Measurements from ENCODE around the gene COL27A1.

The COL27A1 gene

GRCh38 chr9:114155263-114155994 is at the start of gene COL27A1:
Gene COL27A1, plus strand, starts transcription at chr9:114155537. Its CDS starts 414 bp downstream, at chr9:114155951.
- DNase-seq (ENCODE audit: low spot score): peak; percentile 38

DNA sequence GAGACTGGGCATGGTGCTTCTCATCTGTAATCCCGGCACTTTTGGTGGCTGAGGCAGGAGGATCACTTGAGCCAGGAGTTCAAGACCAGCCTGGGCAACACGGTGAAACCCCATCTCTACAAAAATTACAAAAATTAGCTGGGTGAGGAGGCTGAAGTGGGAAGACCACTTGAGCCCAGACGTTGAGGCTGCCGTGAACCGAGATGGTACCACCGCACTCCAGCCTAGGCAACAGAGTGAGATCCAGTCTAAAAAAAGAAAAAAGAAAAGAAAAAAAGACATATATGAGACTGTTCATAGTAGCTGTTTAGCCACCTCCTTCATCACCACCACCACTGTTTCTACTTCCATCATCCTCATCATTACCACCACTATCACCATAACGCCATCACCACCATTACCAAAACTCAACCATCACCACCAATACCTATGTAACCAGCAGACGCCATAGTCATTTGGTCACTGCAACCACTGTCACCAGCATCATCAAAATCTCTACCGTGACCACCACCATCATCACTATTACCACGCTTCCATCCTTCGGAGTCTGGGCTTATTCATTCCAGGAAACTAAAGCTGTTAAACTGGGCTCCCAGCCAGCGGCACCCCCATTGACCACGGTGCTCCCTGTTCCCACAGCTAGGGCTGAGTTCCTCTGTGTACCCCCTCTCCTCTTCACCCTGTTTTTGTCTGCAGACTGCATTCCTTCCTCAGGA is 47.9 kb upstream of the COL27A1 start:
- DNase-seq (ENCODE audit: low spot score): no peak

GRCh38 chr9:114108016-114108833 is 47.1 kb upstream of the COL27A1 start:
- DNase-seq (ENCODE audit: low spot score): peak; percentile 89

DNA sequence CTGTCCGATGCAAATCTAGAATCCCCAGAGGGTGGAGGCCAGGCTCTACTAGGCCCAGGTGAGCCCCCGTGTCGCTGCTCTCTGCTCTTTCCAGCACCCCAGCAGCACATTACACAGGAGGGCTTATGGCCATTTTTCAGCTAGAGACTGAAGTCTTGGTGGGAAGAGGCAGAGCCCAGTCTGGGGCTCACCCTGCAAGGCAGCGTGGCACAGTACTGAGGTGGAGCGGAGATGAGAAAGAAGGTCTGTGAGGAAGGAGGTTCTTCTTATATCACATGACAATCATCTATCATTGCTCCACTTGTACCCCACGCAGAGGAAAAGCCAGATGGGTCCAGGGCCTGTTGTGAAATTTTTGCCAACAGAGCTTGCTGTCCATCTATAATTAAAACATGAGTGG is 46.2 kb upstream of the COL27A1 start:
- no peak for DNase-seq (ENCODE audit: low spot score)

DNA sequence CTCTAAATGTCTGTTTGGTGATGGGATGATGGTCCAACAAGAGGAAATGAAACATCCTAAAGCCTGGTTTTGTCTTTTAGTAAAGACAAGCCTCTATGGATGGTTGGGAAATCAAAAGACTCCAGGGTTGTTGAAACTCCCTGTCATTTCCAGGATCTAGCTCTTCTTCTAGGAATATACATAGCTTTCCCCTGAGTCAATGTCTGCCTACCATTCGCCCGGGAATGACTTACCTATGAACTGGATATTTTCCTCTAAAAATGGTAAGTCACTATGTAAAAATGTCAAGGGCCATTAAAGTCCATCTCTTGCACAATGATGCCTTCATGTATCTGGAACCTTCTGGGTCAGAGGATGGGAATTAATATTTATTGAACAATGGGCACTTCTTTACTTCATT is 45.2 kb upstream of the COL27A1 start:
- DNase-seq (ENCODE audit: low spot score): no peak

GRCh38 chr9:114112325-114112724 is 43.0 kb upstream of the COL27A1 start:
- no peak for DNase-seq (ENCODE audit: low spot score)

DNA sequence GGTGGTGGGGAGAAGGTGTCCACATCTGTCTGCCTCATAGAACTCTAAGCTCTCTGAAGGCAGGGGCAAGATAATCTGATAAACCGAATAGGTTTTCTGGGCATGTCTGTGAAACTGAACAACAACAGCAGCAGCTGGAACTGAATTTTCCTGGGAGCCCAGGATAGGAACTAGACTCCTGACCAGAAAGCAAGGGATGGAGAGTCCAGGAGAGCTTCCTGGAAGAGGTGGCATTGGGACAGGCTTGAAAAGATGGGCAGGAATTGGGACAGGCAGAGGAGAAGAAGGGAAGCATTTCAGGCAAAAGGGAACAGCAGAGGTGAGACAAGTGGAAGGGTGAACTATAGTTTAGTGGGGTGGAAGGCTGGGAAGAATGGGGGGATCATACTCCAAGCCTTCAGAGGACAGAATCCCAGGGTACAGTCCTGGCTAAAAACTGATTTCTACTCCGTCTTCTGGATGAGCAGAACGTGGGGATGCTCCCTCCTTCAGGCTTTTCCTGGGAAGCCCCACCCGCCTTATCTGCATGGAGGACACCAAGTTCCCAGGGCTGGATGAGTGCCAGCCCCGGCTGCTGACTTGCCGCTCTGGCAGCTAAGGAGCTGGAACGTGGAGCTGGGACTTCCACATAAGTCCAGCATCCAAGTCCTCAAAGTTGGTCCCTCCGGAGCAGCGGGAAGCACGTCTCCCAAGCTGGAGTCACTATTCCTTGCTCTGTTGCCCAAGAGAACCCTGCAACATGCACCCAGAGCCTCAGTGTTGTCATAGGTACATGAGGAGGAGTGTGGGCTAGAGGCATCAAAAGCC is 42.4 kb upstream of the COL27A1 start:
- DNase-seq (ENCODE audit: low spot score): peak; percentile 12

GRCh38 chr9:114114364-114114763 is 41.0 kb upstream of the COL27A1 start:
- no peak for DNase-seq (ENCODE audit: low spot score)

DNA sequence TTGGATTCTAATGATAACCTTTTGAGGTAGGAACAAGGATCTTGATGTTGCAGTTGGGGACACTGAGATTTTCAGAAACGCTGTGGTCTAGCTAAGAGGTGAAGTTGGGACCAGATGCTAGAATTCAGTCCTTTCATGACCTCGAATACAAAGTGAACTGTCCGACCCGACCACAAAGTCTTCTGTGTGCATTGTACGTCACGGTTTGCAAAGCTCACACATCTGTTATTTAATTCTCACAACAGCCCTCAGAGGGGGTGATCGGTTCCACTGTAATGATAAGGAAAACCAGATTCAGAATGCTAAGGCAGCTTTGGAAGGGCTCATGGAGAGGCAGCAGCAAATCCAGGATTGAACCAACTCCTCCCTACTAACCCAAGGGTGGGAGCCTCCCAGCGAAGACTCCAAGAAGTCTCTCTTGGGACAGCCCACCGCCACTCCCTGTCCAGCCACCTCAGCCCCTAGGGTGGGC is 39.6 kb upstream of the COL27A1 start:
- no peak for DNase-seq (ENCODE audit: low spot score)

DNA sequence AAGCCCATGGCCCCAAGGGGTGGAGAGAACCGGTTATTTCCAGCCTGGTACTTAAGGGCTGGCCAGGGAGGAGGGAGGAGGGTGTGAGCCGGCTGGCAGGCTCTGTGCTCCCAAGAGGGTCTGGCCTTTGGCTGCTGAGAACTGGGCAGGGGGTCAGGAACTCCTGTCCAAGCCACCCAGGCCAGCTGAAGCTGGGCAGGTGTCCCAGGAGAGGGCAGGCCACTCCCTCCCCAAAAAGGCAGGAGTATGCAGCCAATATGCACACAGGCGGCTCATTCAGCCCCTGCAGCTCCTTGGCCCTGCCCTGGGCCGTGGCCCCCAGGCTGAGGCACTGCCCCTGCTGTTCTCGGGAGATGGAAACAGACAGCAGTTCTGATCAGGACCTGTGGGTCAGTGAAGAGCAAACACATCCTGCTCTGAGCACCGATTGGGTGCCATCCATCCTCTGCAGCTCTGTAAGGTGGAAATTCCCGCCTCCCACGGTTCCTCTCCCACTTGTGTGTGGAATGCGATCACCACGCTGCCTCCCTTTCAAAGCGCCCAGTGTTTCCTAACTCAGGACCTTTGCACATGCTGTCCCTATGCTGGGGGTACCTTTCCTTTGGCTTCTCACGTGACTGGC is 39.1 kb upstream of the COL27A1 start:
- no peak for DNase-seq (ENCODE audit: low spot score)

DNA sequence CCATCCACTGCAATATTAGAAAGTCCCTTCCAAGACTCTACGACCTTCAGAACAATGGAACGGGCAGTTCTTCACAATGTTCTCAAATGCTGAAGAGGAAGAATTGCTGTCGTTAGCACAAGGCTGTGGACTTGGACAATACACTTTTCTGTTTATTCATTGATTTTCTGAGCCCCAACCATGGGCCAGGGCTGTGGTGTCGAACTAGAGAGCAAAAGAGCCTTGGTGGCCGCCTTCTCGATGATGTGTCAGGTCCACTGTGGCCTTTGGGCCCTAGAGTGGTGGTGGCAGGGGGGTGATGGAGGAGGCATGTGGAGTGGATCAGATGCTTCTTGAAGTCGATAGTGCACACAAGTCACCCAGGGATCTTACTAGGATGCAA is 37.7 kb upstream of the COL27A1 start:
- peak; percentile 36 for DNase-seq (ENCODE audit: low spot score)

DNA sequence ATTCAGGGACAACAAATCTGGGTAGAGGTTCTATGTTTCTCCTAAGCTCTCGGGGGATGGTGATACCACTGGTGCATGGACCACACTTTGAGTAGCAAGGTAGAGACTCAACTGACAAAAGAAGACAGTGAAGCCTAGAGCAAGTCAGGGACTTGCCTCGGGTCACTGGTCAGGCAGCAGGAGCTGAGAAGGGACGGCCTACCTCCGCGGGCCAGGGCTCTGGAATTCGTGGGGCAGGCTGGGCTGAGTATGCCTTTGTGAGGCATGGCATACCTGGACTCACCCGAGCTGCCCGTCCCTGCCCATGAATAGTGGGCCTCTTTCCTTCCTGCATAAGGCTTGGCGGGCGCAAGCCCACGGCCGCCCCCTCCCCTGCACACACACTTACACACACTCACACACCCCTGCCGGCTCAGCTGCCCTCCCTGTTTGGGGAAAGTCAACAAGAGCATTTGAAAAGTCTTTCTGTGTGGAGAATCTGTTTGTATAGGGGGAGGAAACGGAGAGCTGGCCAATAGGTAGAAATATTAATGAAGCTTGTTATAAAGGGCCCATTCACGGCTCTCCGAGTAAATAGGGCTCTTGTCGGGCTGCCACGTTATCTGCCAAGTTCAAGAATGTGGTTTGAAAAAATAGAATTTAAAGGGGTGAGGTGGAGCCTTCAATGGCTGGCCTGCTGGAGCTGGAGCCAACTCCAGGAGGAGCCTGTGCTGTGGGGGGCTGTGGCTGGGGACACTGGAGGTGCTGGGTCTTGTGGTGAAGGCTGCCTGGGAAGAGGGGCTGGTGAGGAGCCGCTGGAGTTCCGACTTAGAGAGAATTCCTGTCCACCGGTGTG is 37.1 kb upstream of the COL27A1 start:
- peak; percentile 83 for DNase-seq (ENCODE audit: low spot score)

DNA sequence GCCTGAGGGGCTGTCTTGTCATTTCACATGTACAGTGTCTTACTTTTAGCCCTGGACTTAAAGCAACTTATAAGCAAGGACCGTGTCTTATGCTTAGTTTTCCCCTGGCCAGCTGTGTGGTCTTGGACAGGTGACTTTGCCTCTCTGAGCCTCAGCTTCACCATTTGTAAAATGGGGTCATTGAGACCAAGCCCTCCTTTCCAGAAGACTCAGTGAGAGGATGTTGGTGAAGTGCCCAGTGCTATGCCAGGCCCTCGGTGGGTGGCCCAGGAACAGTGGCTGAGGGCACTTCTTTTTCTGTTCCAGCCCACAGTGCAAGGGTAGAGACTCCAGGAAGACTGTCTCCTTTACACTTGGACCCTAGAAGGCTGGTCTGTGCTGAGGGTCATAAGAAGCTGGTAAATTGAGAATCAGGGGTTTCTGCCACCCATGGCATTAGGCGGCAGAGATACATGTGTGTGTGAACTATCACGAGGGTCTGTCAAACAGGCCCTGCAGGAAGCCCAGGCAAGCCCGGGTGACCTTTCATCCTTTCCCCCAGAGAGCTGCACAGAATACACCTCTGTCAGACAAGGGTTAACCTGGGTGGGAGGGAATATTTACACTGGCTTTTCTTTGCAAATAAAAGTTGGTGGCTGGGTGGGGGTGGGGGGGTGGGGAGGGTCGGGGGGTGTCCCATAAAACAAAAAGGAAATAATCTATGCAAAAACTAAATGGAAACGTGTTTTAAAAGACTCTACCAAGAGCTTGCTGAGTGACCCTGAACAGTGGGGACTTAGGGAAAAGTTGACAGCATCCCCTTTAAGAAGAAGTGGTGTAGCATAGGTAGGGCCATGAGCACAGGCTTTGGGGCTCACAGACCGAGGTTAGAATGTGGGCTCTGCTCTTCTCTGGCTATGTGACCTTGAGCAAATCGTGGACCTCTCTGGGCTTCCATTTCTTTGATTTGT is 35.8 kb upstream of the COL27A1 start:
- DNase-seq (ENCODE audit: low spot score): no peak

GRCh38 chr9:114120192-114121014 is 34.9 kb upstream of the COL27A1 start:
- DNase-seq (ENCODE audit: low spot score): no peak

DNA sequence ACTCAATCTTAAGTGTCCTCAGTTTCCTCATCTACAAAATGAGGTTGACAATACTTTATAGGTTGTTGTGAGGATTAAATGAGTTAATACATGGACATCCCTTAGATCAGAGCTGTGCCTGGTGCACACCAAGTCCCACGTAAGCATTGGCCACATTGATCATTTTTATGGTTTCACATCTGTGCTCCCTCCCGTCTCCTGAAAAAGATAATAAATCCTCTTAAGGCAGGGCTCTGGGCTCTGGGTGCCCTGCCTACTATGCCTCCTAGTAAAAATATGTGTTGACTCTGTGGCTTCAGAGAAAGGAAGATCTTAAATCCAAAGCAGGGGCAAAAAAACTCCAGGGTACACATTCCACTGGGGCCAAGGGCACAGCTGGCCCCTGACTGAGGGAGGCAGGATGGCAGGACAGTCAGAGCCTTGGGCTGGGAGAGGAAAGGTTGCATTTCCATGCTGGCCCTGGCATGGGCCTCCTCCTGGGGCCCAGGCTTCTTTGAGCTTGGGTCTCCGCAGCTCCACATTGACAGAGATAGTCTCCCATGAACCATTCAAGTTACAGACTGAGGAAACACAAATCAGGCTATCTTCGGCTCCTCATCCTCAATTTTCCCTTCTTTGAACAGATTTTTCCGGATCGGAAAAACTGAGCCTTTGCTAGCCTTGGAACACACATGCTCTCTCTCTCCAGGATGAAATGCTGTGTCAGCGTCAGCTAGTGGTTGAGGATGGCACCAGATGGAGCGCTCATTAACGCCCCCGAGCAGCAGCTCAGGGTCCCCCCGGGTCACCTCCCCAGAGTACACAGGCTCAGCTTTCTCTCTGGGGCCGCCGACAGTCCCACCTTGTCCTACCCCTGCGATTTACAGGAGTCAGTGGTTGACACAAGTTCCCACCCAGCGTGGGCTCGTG is 33.9 kb upstream of the COL27A1 start:
- DNase-seq (ENCODE audit: low spot score): no peak

DNA sequence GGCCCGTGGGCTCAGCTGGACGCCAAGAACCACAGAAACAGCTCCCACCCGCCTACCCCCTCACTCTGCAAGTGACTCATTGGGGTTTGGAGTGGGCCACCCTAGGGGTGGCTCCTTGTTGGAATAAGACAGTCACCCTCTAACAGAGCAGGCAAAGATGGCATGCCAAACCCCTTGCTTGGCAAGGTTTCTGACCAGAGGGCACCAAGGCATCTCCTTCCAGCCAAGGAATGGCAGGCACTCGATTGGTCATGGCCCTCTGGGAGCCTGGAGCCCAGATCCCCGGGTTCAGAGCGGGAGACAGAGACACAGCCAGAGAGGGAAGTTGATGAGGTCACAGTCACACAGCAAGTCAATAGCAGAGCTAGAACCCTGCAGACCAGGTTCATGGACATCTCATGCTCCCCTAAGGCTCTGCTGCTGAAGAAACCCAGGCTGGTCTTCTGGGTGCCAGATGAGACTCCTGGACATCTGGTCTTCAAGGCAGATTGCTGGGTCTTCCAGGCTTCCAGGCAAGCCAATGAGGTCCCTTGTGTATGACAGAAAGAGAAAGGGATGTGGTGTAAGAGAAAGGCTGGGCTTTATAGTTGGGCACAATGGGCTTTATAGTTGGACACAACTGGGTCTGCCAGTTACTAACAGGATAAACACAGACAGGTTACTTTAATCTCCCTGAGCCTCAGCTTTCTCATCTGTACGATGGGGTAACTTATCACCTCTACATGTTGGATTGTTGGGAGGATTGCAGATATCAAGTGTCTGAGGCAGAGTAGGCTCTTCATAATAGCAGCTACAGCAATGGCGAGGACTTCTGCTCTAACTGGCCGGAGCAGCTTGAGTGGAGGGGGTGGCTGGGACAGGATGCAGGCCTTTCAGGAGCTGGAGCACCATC is 33.0 kb upstream of the COL27A1 start:
- no peak for DNase-seq (ENCODE audit: low spot score)
